Middle frontal gyrus (tissue), 1 donor: ENCODE results near the gene DBNL.

Experiments
- DNase-seq: peaks from one replicate; pipeline ENCODE4 v3.0.0-alpha.2; 2015; ENCODE audit warnings: low spot score; ENCODE audit errors: extremely low spot score

DBNL gene

GRCh38 chr7:44077061-44077460 lies 32.6 kb downstream of the DBNL start:
- no peak for DNase-seq

DNA sequence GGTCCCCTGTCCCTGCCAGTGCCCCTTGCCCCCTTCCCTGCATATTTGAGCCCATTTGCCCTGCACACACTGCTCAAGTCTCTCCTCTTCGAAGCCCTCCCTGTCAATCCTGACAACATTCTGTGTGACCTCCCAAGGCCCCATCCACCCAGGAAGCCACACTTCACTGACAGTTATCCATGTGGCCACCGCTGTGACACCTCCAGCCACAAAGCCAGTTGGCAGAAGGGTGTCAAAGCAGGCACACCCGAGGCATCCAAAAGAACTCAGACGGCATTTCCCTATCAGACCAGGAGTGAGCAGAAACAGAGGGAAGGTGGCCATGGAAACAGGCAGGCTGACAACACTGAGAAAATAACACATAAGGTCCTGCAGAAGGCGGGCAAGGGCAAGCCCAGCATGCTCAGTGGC lies 33.2 kb downstream of the DBNL start:
- no peak for DNase-seq

- no peak for DNase-seq
Observed at GRCh38 chr7:44078521-44078920, 34.0 kb downstream of the DBNL start.

DNA sequence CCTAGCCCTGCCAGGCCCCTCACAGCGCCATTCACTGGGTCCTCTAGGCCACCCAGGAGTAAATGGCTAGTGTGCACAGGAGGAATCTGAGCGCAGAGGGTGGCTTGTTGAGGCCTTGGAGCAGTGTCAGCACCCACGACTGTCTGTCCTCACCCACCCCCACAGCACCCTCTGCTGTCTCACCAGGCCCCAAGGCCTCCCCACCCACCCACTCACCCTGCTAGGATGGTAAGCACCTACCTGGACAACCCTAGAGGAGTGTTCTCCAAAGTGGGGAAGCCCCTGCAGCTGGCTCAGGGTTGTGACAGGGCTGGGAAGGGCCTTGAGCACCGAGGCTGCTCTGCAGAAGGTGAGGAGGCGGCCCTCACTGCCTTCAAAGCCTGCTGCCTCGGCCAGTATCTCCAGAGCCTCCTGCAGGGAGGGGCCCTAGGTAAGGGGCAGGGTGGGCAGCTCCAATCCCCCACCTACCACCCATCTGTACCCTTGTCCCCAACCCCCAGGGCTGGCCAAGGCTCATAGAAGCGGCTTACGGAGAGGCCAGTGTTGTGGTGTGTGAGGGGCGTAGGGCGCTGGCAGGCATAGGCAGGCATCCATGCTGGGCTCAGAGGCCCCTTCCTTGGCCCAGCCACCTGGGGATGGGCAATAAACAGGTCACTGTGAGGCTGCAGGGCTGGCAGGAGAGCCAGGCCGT lies 35.0 kb downstream of the DBNL start:
- DNase-seq = no peak

GRCh38 chr7:44080118-44080517 lies 35.6 kb downstream of the DBNL start:
- no peak for DNase-seq

- no peak for DNase-seq
Observed at GRCh38 chr7:44080686-44081265, 36.3 kb downstream of the DBNL start.

DNA sequence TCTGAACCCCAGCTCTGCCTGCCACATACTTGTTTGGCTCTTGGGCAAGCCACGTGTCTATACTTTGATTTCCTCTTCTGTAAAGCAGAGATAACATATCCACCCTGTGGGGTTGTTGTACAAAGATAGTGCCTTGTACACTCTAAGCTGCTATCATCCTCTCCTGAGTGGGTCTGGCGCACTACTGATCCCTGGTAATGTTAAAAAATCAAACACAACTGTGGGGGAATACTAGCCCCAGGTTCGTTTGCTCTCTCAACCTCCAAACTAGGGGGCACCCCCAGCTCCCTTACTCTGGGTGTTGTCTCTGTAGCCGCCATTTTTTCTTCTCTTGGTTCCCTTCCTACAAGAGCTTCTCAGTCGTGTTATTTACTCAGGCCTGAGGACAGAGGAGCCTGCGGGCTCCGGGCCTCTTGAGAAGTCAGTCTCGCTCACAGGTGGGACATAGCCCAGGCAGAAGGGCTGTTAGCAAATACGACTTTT lies 36.8 kb downstream of the DBNL start:
- DNase-seq = no peak

- peak; percentile 97 for DNase-seq
Observed at GRCh38 chr7:44082541-44083207, 38.2 kb downstream of the DBNL start.

- no peak for DNase-seq
Observed at GRCh38 chr7:44083796-44084195, 39.3 kb downstream of the DBNL start.

DNA sequence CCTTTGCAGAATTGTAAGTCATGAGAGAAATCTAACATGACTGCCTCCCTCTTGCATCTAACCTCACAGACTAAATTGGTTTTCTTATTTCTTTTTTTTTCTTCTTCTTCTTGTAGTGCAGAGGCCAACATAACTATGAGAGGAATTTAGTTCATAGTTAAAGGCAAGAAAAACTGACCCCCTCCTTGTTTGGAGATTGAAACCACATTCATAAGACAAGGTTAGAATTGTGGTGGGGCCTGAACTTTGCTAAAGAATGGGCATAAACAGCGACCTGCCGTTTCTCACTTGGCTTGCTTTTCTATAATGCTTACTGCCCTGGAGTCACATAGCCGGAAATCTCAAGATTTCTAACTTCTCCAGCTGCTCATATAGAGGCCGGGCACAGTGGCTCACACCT lies 40.2 kb downstream of the DBNL start:
- no peak for DNase-seq

- DNase-seq = no peak
Observed at GRCh38 chr7:44085546-44085945, 41.0 kb downstream of the DBNL start.

DNA sequence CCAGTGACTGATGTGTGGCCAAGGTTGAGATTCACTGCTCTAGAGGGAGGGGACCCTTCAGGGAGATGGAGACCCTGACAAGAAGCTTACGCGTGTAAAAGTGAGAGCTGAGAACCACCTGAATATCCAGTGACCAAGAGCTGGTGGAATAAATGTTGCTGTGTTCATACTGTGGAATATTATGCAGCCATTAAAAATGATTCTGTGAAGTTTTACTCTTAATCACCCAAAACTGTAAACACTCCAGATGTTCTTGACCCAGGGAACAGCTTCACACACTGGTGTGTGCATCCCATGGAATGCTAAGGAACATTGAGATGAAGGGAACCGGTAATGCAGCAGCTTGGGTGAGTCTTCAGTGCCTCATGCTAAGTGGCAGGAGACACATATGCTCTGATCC lies 42.1 kb downstream of the DBNL start:
- DNase-seq = no peak

GRCh38 chr7:44087911-44088838 lies 43.7 kb downstream of the DBNL start:
- no peak for DNase-seq

GRCh38 chr7:44093102-44093641 lies 48.7 kb downstream of the DBNL start:
- DNase-seq = no peak

GRCh38 chr7:44094365-44094764 lies 49.9 kb downstream of the DBNL start:
- DNase-seq = no peak

- DNase-seq = no peak
Observed at GRCh38 chr7:44094883-44095592, 50.5 kb downstream of the DBNL start.

- DNase-seq = no peak
Observed at GRCh38 chr7:44095781-44096180, 51.3 kb downstream of the DBNL start.

DNA sequence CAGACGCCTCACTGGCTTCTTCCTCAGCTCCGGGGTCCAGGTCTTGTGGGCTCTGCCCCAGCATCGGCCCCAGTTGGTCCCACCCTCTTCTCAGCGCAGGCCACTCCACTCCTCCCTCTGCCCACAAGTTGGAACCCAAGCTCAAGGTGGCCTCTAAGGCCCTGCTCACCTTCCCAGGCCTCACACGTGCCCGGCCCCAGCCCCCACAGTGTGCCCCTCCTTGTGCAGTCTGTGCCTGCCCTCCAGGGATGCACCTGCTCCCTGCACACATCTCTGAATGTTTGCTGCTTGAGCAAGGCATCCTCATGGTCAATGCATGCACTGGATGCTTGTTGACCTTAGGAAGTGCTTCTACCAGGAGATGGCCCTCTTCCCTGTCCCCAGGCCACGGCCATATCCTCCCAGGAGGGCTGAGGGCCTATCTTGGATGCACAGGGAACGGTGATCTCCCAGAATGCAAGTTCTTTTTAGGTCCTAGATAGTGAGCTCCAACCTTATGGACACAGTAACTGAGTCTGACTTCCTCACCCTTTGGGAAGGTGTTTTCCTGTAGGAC lies 51.9 kb downstream of the DBNL start:
- DNase-seq = no peak

GRCh38 chr7:44097064-44097932 lies 52.8 kb downstream of the DBNL start:
- DNase-seq = no peak
